C4-2B (cell line): ENCODE measurements around the gene SLC6A11.

Source experiments
- H3K27ac ChIP-seq: fragments of 450-650 bp; 2 replicates; pipeline ENCODE4 v1.5.1; 2017
- CTCF ChIP-seq: fragments of 450-650 bp; conservative IDR thresholded peaks from 2 replicates; pipeline ENCODE4 v1.5.1; 2017; ENCODE audit warnings: mild to moderate bottlenecking
- ZFX ChIP-seq: fragments of 450-650 bp; IDR thresholded peaks from 2 replicates; pipeline ENCODE4 v1.6.1; 2017

The SLC6A11 gene

GRCh38 chr3:10933021-10933420, 117.0 kb downstream of the SLC6A11 start:
- H3K27ac ChIP-seq = no peak overlapping the region
- TF ChIP-seq ZFX (no peak), CTCF (no peak)

- no peak overlapping the region for H3K27ac ChIP-seq
Observed at GRCh38 chr3:10933470-10933804, 117.4 kb downstream of the SLC6A11 start.

GRCh38 chr3:10933805-10934481, 117.9 kb downstream of the SLC6A11 start:
- H3K27ac ChIP-seq = no peak overlapping the region
- TF ChIP-seq ZFX (no peak), CTCF (no peak)

More at GRCh38 chr3:10933470-10933804, 117.4 kb downstream of the SLC6A11 start:
- TF ChIP-seq CTCF (no peak), ZFX (no peak)

GRCh38 chr3:10935028-10935427, 119.0 kb downstream of the SLC6A11 start:
- TF ChIP-seq CTCF = no peak
- TF ChIP-seq ZFX = no peak
- H3K27ac ChIP-seq = no peak overlapping the region

GRCh38 chr3:10935846-10936631, 120.0 kb downstream of the SLC6A11 start:
- TF ChIP-seq ZFX (no peak), CTCF (no peak)
- H3K27ac ChIP-seq = no peak overlapping the region

GRCh38 chr3:10936686-10937085, 120.7 kb downstream of the SLC6A11 start:
- H3K27ac ChIP-seq = no peak overlapping the region
- no peak for TF ChIP-seq ZFX
- TF ChIP-seq CTCF = no peak

- TF ChIP-seq CTCF = no peak
- TF ChIP-seq ZFX = no peak
- no peak overlapping the region for H3K27ac ChIP-seq
Observed at GRCh38 chr3:10937141-10937825, 121.3 kb downstream of the SLC6A11 start.
